Heart left ventricle (tissue), 16 donors: Measurements from ENCODE around the gene DCUN1D3. TPM values are rescaled to one million over a fixed set of nuclear protein-coding genes. Genes with fewer than 3 reads are reported as not detected.
A peak's percentile ranks its signal among the peaks of the same experiment; 100 is the strongest.
"Not testable (repeated sequence)": the region's sequence is repeated elsewhere in the genome, so short reads cannot be mapped to it uniquely, and the experiment has no call there.

Source experiments
- ATAC-seq, 4 donors: fragments of 200-7000 bp; cut with Tn5 transposase; one replicate each; pipeline ENCODE4 v1.9.1; 2020 to 2022; ENCODE audit warnings: moderate library complexity in 4 of 4, mild to moderate bottlenecking in 3 of 4, moderate number of reproducible peaks in 1 of 4
- DNase-seq, 5 donors: peaks; one replicate each; pipeline ENCODE4 v3.0.0-alpha.2; 2020
- H3K27ac ChIP-seq, 12 donors: fragments of 200-600 bp; sonication (generic) in 4 of 12; one replicate each; pipeline versions ENCODE4 v1.5.0 to v1.8.0; 2016 to 2022; ENCODE audit warnings: mild to moderate bottlenecking in 2 of 12
- H3K27me3 ChIP-seq, 9 donors: fragments of 200-600 bp; sonication (generic) in 2 of 9; one replicate each; pipeline versions ENCODE4 v1.5.1 to v1.8.0; 2016 to 2022; ENCODE audit warnings: mild to moderate bottlenecking in 3 of 9
- H3K36me3 ChIP-seq, 9 donors: fragments of 200-600 bp; sonication (generic) in 2 of 9; one replicate each; pipeline versions ENCODE4 v1.5.0 to v1.8.0; 2018 to 2022; ENCODE audit warnings: mild to moderate bottlenecking in 2 of 9
- H3K4me1 ChIP-seq, 12 donors: fragments of 200-600 bp; sonication (generic) in 4 of 12; one replicate each; pipeline versions ENCODE4 v1.5.0 to v1.8.0; 2016 to 2022; ENCODE audit warnings: mild to moderate bottlenecking in 3 of 12
- H3K4me3 ChIP-seq, 12 donors: fragments of 200-600 bp; sonication (generic) in 4 of 12; one replicate each; pipeline versions ENCODE4 v1.5.0 to v1.8.0; 2017 to 2022; ENCODE audit warnings: mild to moderate bottlenecking in 9 of 12, moderate library complexity in 4 of 12
- H3K9me3 ChIP-seq, 12 donors: fragments of 200-600 bp; sonication (generic) in 4 of 12; one replicate each; pipeline versions ENCODE4 v1.5.0 to v1.8.0; 2016 to 2022; ENCODE audit warnings: mild to moderate bottlenecking in 1 of 12
- POLR2A ChIP-seq, 2 donors: fragments of 450-650 bp; IDR thresholded peaks; one replicate each; pipeline ENCODE4 v1.6.1; 2017; ENCODE audit warnings: antibody characterized with exemption in 2 of 2, mild to moderate bottlenecking in 2 of 2, moderate library complexity in 2 of 2
- WGBS, 4 donors: extraction: QIAGEN DNeasy Blood & Tissue Kit in 2 of 4; methylation state at CpG; one replicate each; pipeline versions ENCODE4 v1.1.5 to v1.1.7; 2013 to 2018; 5-methylcytosine and 5-hydroxymethylcytosine counted together
- intact Hi-C, 10 donors: fragments of 100-400 bp; cut with DNase I; formaldehyde crosslinking; loops; one replicate each; pipeline versions ENCODE4 v1.11.1 to v1.14.2; 2022
- polyA plus RNA-seq, 2 donors: library from polyadenylated mRNA; stranded (reverse); fragments of 200-250 nt; gene quantifications; one replicate each; pipeline ENCODE4 v1.2.3, GENCODE V29; 2013
- total RNA-seq, 9 donors: library from RNA; depleted of rRNA in 2 of 9; stranded (reverse); fragments of >200 nt in 2 of 9; fragmentation: NEBNext Ultra II Directional in 3 of 9; extraction: Animal tissue kit (Norgen Biotek cat#: 25700) in 3 of 9; gene quantifications; one replicate each; pipeline versions ENCODE4 v1.1.0 to v1.2.4, GENCODE V29; 2016 to 2023
- TF ChIP-seq, protein P1 (sequence below), 12 donors: fragments of 200-600 bp; sonication (generic) in 4 of 12; IDR thresholded peaks; one replicate each; pipeline versions ENCODE4 v1.5.0 to v1.8.0; 2018 to 2022; ENCODE audit warnings: antibody characterized with exemption in 12 of 12, mild to moderate bottlenecking in 5 of 12
- donor health status: ischemic (EF 13 %, LVEDD 7.1; RV severe dilation, severe dysfunction).
- donor health status: healthy with polysubstance abuse.
- donor health status: DM: no; HTN: yes; CAD: no.
- donor health status: DM: no; HTN: no; CAD: no.
- donor health status: ischemic (EF 25% LVEDD 6.9; RV normal size, moderate dysfunction).
- donor health status: ischemic (EF 25% LVEDD 5.7; RV mildly dilated, moderate dysfunction).
- donor health status: healthy.
- donor health status: DM: yes; HTN: yes; CAD: no.
- donor health status: ischemic (EF 35%, LVEDD 5.7; RV mildly dilated, moderate dysfunction).
- donor health status: nonischemic (EF 11% LVEDD 7.7; RV severe dilation, severe dysfunction).
- donor health status: DM: yes; HTN: yes; CAD: no.
- donor health status: PGD.
- donor health status: ischemic (EF 29% LVEDD 5.4; RV normal size, mild dysfunction).
- donor health status: nonischemic (EF 23%, LVEDD 6.1; RV moderate dilation, normal function).

DCUN1D3 gene
- total and polyA plus RNA-seq, 11 donors: 2.6 to 21.4 (median 11.0) TPM

DNA sequence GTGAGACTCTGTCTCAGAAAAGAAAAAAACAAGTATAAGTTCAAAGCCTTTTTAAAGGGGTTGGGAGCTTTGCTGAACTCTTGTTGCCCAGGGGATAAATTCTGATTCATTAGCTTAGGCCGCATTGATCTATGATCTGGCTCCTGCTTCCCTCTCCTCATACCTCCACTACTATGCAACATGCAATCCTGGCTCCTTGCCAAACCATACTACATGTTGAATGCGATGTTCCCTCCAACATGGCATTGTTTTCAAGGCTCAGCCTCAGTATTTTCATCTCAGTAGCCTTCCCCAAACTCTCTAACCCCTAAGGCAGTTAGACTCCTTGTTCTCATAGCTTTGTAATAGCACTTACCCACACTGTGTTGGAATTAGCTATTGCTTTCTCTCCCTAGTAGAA is 87.6 kb downstream of the DCUN1D3 start:
- WGBS, 4 donors: 78 to 84% (median 82%) methylated on average over 2 of the region's 2 CpGs
- ATAC-seq (no peak), DNase-seq (no peak)
- no peaks in the 10 kb centered on the region for H3K9me3 ChIP-seq
- no peak overlapping the region for H3K4me3 ChIP-seq
- intact Hi-C loops: no loop called here
- H3K27ac ChIP-seq: no peak overlapping the region
- peaks cover 0 to 7% (median 0%) of the 10 kb centered on the region in 9 donors for H3K36me3 ChIP-seq
- no peaks in the 10 kb centered on the region for H3K27me3 ChIP-seq
- H3K4me1 ChIP-seq: peaks cover 0 to 4% (median 0%) of the 10 kb centered on the region in 12 donors
- TF ChIP-seq POLR2A (IDR thresholded peaks at IDR 0.05): no peak
- TF ChIP-seq, protein P1, sequence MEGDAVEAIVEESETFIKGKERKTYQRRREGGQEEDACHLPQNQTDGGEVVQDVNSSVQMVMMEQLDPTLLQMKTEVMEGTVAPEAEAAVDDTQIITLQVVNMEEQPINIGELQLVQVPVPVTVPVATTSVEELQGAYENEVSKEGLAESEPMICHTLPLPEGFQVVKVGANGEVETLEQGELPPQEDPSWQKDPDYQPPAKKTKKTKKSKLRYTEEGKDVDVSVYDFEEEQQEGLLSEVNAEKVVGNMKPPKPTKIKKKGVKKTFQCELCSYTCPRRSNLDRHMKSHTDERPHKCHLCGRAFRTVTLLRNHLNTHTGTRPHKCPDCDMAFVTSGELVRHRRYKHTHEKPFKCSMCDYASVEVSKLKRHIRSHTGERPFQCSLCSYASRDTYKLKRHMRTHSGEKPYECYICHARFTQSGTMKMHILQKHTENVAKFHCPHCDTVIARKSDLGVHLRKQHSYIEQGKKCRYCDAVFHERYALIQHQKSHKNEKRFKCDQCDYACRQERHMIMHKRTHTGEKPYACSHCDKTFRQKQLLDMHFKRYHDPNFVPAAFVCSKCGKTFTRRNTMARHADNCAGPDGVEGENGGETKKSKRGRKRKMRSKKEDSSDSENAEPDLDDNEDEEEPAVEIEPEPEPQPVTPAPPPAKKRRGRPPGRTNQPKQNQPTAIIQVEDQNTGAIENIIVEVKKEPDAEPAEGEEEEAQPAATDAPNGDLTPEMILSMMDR (IDR thresholded peaks at IDR 0.05): no peak

DNA sequence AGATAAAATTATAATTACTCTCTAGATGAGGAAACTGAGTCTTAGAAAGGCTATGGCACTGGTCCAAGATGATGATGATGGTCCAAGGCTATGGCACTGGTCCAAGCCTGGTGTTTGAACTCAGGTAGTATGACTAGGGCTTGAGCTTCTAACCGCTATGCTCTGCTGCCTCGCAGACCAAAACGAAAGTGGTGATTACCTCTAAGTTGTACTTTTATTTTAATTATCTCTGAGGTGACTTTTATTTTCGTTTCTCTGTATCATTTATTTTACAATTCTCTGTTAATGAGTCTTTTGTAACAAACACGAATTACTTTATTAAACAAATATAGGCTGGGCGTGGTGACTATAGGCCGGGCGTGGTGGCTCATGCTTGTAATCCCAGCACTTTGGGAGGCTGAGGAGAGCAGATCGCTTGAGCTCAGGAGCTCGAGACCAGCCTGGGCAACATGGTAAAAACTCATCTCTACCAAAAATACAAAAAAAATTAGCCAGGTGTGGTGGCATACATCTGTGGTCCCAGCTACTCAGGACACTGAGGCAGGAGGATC is 88.2 kb downstream of the DCUN1D3 start:
- H3K27ac ChIP-seq: no peak overlapping the region
- intact Hi-C loops: no loop called here
- H3K36me3 ChIP-seq: peaks cover 0 to 7% (median 0%) of the 10 kb centered on the region in 9 donors
- TF ChIP-seq, protein P1 (IDR thresholded peaks at IDR 0.05): no peak
- H3K27me3 ChIP-seq: no peaks in the 10 kb centered on the region
- no peaks in the 10 kb centered on the region for H3K9me3 ChIP-seq
- H3K4me3 ChIP-seq: no peak overlapping the region
- 94 to 96% (median 95%) methylated on average over 10 of the region's 10 CpGs for WGBS, 4 donors
- ATAC-seq: no peak
- H3K4me1 ChIP-seq: peaks cover 0 to 9% (median 4%) of the 10 kb centered on the region in 12 donors
- no peak for DNase-seq

DNA sequence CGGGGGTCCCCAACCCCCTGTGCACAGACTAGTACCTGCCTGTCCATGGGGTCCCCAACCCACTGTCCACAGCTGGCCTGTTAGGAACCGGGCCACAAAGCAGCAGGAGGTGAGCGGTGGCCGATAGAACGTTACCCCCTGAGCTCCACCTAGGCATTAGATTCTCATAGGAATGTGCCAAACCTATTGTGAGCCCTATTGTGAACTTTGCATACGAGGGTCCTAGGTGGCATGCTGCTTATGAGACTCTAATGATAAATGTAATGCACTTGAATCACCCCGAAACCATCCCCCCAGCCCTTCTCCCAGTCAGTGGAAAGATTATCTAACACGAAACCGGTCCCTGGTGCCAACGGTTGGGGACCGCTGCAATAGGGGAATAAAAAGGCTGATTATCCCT is 92.3 kb downstream of the DCUN1D3 start:
- DNase-seq (no peak), ATAC-seq (no peak)
- intact Hi-C loops: loop anchor here in 4 of 10 donors (2.0 to 5.0 kb wide), 5 partner anchors 39 to 274 kb away; partner anchors contain the start of genes DCUN1D3 (in 1 of the 4) and LYRM1 (in 1 of the 4)
- H3K27ac ChIP-seq: no peak overlapping the region
- TF ChIP-seq, protein P1 (IDR thresholded peaks at IDR 0.05): no peak
- no peak for TF ChIP-seq POLR2A (IDR thresholded peaks at IDR 0.05)
- H3K4me3 ChIP-seq: peak overlapping the region in 1 of 12 donors; percentile 84
- peaks cover 0 to 6% (median 0%) of the 10 kb centered on the region in 9 donors for H3K36me3 ChIP-seq
- H3K4me1 ChIP-seq: peaks cover 0 to 25% (median 11%) of the 10 kb centered on the region in 12 donors
- H3K27me3 ChIP-seq: no peaks in the 10 kb centered on the region
- 92 to 96% (median 93%) methylated on average over 11 of the region's 11 CpGs for WGBS, 4 donors
- no peaks in the 10 kb centered on the region for H3K9me3 ChIP-seq

DNA sequence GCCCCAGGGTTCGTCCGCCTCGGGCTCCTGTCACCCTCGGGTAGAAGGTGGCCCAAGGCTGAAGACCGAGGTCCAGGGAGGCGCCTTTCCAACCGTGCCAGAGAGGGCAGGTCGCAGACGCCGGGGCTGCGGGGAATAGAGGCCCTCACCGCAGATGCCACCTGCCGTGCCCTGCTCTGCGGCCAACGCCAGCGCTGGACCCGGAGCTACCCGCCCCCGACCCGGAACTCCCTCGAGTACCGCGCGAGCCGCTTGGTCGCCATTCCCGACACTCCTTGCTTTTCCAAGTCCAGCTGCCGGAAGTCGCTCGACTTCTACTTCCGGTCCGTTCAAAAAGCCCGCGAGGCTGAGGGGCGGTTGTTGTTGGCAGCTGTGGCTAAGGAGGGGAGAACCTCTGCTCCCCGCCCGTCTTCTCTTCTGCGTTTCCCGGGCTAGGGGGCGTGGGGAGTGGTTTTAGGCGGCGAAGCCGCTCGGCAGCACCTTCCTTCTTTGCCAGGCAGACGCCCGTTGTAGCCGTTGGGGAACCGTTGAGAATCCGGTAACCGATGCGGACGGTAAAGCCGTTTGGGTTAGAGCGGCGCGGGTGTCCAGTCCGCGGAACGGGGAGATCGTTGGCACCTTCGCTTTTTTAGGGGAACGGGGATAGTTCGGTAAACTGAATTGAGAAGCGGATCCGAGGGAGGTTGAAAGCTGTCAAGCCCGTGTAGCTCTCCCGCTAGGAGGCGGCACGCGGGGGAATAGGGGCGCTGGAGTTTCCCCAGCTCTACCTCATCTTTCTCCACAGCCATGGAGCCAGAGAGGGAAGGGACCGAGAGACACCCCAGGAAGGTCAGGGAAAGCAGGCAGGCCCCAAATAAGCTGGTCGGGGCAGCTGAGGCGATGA is 93.7 kb downstream of the DCUN1D3 start, which contains the start of the genes ERI2 and REXO5:
TSS of gene ERI2 (minus strand) at position 305 of the 883 bp plus-strand sequence. CDS start at position 263, 42 bp downstream.
TSS of gene REXO5 (plus strand) at position 360 of the 883 bp plus-strand sequence. CDS start at position 787, 427 bp downstream.
- intact Hi-C loops: loop anchor here in 4 of 10 donors (2.0 to 5.0 kb wide), 5 partner anchors 41 to 276 kb away; partner anchors contain the start of genes DCUN1D3 (in 1 of the 4) and LYRM1 (in 1 of the 4)

DNA sequence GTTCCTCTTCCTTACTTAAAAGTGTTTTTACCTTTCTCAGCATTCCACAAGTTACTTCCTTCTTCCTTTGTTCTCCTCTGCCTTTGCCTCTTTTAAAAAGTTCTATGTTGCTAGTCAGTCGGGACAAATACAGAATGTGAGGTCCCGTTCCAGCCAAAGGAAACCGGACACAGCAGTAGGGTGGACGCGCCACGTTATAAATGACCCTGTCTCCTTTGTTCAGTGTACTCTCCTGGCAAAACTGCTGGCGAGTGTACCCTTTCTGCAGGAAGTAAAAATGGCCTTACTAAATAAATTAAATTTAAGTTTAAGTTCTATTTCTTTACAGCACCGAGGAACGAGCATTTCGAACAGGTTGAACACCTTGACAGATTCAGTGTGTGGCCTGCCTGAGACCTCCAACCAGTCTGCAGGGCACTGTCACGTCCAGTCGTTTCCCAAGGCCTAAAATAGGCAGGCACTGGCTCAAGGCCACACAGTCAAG is 94.4 kb downstream of the DCUN1D3 start:
- DNase-seq, H3K27me3 ChIP-seq, H3K9me3 ChIP-seq: not testable (repeated sequence)
- Histone ChIP-seq H3K27ac (peak overlapping the region; percentile 86 to 97 (median 92)), H3K4me1 (peaks cover 0 to 25% (median 11%) of the 10 kb centered on the region in 12 donors), H3K4me3 (peak overlapping the region; percentile 43 to 87 (median 74)), H3K36me3 (peaks cover 0 to 26% (median 13%) of the 10 kb centered on the region in 9 donors)
- 5 to 12% (median 6%) methylated on average over 10 to 12 of the region's 12 CpGs for WGBS, 4 donors
- ATAC-seq: peak in 3 of 4 donors; percentile 14 to 84 (median 80)
- intact Hi-C loops: loop anchor here in 4 of 10 donors (2.0 to 5.0 kb wide), 5 partner anchors 42 to 277 kb away; partner anchors contain the start of genes DCUN1D3 (in 1 of the 4) and LYRM1 (in 1 of the 4)

More for the DNA sequence above, 93.7 kb downstream of the DCUN1D3 start, which contains the start of the genes ERI2 and REXO5:
- ATAC-seq: peak; percentile 91 to 95 (median 94)
- peak in 1 of 2 donors; percentile 54 for TF ChIP-seq POLR2A (IDR thresholded peaks at IDR 0.05)
- TF ChIP-seq, protein P1 (IDR thresholded peaks at IDR 0.05): peak in 11 of 12 donors; percentile 23 to 62 (median 43)
- Histone ChIP-seq H3K9me3 (no peaks in the 10 kb centered on the region), H3K4me3 (peak within 1 kb of the TSS; percentile 43 to 87 (median 74)), H3K27me3 (no peaks in the 10 kb centered on the region), H3K27ac (peak within 1 kb of the TSS; percentile 86 to 97 (median 92)), H3K36me3 (peaks cover 0 to 19% (median 7%) of the 10 kb centered on the region in 9 donors), H3K4me1 (peaks cover 0 to 25% (median 11%) of the 10 kb centered on the region in 12 donors)
- 0 to 1% (median 0%) methylated on average over 57 to 74 of the region's 74 CpGs for WGBS, 4 donors
- DNase-seq: peak; percentile 89 to 95 (median 93)
